HG03025 (cell line): ENCODE measurements around the gene SIGMAR1.
"Not testable (repeated sequence)": the region's sequence is repeated elsewhere in the genome, so short reads cannot be mapped to it uniquely, and the experiment has no call there.

Experiments
- ATAC-seq: cut with Tn5 transposase; IDR thresholded peaks from one replicate; pipeline ENCODE4 v1.9.1; 2021; ENCODE audit warnings: mild to moderate bottlenecking, moderate library complexity; ENCODE audit not compliant: unreplicated experiment, low FRiP score

Gene SIGMAR1

GRCh38 chr9:34656992-34657391, 19.4 kb upstream of the SIGMAR1 start:
- ATAC-seq: no peak

GRCh38 chr9:34655394-34655793, 17.8 kb upstream of the SIGMAR1 start:
- no peak for ATAC-seq

- no peak for ATAC-seq
Observed at GRCh38 chr9:34654323-34655051, 16.9 kb upstream of the SIGMAR1 start.

- no peak for ATAC-seq
Observed at GRCh38 chr9:34653151-34654072, 15.8 kb upstream of the SIGMAR1 start.

GRCh38 chr9:34652602-34653000, 15.0 kb upstream of the SIGMAR1 start:
- no peak for ATAC-seq

- no peak for ATAC-seq
Observed at GRCh38 chr9:34651876-34652601, 14.5 kb upstream of the SIGMAR1 start, which contains the start of gene IL11RA. Gene IL11RA, plus strand, starts transcription at chr9:34652185. Its CDS starts 3,033 bp downstream, at chr9:34655218.

GRCh38 chr9:34651321-34651720, 13.7 kb upstream of the SIGMAR1 start:
- ATAC-seq: no peak

- no peak for ATAC-seq
Observed at GRCh38 chr9:34650816-34651215, 13.2 kb upstream of the SIGMAR1 start.

GRCh38 chr9:34648673-34649072, 11.1 kb upstream of the SIGMAR1 start:
- no peak for ATAC-seq

GRCh38 chr9:34647651-34648050, 10.1 kb upstream of the SIGMAR1 start:
- no peak for ATAC-seq

GRCh38 chr9:34647084-34647403, 9.5 kb upstream of the SIGMAR1 start:
- no peak for ATAC-seq

GRCh38 chr9:34646211-34647083, 8.9 kb upstream of the SIGMAR1 start, which contains the start of gene GALT:
Gene GALT, plus strand, starts transcription at chr9:34646675. Its CDS starts 30 bp downstream, at chr9:34646705.
- peak; percentile 81 for ATAC-seq

- ATAC-seq: no peak
Observed at GRCh38 chr9:34644766-34645314, 7.3 kb upstream of the SIGMAR1 start.

GRCh38 chr9:34642679-34643078, 5.1 kb upstream of the SIGMAR1 start:
- no peak for ATAC-seq

GRCh38 chr9:34639322-34639721, 1.7 kb upstream of the SIGMAR1 start:
- not testable (repeated sequence) for ATAC-seq

- ATAC-seq: no peak
Observed at GRCh38 chr9:34638138-34638445, 505 bp upstream of the SIGMAR1 start.

GRCh38 chr9:34636791-34637355, 714 bp downstream of the SIGMAR1 start:
- peak; percentile 23 for ATAC-seq

GRCh38 chr9:34635556-34635955, 2.0 kb downstream of the SIGMAR1 start:
- ATAC-seq: no peak

- ATAC-seq: no peak
Observed at GRCh38 chr9:34634551-34635248, 2.9 kb downstream of the SIGMAR1 start.
